ENCODE measurements around the gene ARGLU1.

The ARGLU1 gene

DNA sequence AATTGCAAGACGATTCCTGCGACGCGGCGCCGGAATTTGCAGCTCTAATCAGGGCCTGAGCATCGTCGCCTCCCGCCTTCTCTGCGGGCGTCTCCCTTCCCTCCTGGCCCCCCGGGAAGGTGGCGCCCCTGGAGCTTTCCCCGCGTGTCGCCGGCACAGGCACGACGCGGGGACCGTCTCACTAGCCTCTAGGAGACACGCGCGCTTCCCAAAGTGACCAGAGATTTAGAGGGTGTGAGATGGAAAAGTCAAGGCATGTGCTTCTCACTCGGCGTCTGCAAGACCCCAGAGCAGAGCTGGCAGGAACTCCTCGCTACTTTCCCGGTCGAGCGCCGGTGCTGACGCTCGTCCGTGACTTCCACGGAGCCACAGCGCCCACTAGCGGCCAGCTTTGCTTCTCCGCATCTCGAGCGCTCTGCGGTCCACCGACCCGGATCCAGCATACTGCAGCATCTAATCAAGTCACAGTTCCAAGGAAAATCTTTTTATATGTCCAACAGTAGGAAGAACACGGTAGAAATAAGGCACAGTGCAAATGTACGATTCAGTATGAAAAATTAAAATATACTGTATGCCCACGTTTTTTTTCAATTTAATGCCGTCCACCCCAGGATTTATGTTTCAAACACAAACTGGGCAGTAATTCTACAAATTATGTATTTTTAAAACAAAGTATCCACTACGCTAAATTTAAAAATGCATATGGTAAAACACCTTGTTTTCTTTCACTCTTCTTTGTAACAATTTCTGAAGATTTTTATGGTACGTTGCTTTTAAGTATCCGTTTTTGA lies 31.5 kb downstream of the ARGLU1 start:
- DNase-seq = peak; percentile 85

DNA sequence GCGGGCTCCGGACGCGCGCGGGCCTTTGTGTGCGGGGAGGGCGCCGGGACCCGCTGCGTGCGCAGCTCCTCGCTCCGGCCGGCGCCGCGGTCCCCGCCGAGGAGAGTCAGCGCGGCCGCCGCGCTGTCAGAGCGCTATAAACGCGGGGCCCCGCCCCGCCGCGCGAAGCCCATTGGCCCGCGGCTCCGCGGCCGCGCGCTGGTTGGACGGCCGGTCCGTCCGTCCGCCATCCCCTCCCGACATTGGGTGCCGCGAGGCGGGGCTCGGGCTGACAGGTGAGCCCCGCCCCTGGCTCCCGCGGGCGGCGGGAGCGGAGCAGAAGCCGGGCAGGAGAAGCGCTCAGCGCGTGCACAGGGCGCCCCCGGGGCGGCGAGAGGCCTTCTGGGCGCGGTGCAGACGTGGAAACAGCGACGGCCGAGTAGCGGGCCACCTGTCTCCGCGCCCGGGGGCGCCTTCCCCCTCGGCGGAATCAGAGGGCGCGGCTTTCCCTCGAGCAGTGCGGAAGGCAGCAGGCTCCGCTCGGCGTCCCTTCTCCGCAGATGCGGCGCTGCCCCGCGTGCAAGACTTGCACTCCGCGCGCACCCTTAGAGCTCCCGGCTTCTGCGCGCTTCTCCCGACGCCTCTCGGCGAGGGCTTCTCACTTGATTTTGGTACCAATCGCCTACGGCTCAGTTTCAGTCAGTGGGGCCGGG lies 32.2 kb downstream of the ARGLU1 start, which contains the start of gene EFNB2:
Gene EFNB2 (minus strand): TSS at position 111 of the 692 bp plus-strand sequence. CDS start 698 bp downstream, outside the sequence.
- DNase-seq = peak; percentile 95

DNA sequence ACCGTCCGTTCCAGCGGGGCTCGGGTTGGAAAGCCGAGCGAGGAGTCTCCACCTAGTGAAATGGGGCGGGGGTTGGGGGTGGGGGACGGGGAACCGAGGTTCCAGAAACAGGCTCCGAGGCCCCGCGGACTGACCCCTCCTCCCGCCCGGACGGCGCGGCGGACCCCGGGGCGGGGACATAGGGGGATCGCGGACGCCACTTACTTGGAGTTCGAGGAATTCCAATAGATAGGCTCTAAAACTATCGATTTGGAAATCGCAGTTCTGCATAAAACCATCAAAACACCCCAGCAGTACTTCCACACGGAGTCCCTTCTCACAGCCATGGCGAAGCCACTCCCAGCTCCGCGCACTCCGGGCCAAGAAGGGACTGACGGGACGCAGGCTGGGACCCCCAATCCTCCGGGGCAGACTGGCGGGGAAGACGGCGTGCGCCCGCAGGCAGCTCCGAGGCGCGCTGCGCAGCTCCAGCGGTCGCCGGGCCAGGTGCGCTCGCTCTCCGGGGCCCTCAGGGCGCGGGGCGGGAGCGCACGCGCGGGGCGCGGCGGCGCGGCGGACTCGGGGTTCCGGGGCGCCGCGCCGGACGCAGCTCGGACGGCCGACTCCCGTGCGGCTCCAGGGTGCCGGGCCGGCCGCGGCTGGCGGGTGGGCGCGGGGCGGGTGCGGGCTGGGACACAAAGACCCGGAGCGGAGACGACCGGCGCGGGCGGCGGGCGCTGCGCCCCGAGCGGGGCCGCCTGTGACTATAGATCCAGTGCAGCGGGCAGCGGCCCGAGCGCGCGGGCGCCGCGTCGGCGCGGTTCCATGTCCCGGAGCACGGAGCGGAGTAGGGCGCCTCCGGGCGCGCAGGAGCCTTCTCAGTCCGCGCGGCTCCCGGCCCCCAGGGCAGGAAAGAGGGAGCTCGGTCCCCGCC lies 33.0 kb downstream of the ARGLU1 start:
- peak; percentile 24 for DNase-seq

DNA sequence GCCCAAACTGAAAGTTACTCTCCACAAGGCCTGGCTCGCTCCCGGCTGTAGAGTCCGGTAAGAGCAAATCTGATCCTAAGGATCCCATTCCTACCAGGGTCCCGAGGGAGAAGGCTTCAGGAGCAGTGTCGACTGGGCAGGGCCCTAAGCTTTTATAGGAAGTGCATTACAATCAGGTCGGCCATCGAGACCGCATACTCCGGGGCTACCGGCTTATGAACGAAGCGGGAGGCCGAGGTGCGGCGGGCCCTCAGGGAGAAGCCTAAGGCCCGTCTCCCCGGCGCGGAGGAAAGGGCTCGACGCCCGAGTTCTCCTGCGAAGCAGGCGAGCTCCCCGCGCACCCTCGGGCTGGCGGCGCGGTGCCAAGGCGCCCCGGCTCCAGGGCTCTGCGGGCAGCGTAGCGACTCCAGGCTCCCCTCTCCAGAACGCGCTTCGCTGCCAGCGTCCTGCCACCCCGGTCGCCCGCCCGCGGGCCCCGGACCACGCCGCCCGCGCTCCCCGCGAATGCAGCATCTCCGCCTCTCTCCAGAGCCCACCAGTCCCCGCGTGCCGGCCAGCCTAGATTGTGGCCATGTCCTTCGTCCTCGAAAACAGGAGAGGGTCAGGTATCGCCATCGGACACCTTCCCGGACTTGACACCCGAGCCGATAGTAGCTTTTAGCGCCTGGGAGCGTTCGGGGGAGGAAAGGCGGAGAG lies 33.8 kb downstream of the ARGLU1 start:
- peak; percentile 53 for DNase-seq

DNA sequence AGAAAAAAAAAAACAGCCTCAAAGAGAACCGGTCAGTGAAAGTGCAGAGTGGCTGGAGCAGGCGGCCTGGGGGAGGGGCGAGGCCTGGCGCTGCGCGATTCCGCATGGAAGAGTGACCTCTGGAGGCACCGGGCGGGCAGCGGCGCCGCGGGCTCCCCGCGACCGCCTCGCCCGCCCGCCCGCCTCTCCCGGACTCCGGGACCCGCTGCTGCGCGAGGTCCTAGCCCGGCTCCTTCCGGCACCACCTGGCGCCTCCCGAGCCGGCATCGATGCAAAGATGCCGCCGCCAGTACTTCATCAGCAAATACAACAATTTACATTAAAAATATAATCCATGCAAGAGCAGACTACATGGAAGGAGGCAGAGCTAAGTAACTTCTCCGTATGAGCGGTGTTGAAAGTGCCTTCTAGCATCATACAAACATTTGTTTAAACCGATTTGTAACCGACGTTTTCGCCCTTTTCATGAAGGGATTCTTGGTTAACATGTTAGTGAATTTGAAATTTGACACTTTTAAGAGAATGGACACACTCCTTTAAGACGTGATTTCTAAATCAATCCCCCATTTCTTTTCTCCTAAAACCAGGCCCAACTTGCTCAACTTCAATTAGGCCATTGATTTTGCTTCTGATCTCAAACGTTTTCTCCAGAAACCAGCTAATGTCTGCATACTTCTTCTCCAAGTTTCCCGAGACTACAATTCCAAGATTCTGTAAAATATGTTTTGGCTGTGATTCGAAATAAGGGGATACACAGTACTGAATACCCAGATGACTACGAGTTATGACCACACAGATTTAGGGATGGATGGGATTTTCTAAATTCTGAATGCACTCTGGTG lies 34.6 kb downstream of the ARGLU1 start:
- peak; percentile 68 for DNase-seq

DNA sequence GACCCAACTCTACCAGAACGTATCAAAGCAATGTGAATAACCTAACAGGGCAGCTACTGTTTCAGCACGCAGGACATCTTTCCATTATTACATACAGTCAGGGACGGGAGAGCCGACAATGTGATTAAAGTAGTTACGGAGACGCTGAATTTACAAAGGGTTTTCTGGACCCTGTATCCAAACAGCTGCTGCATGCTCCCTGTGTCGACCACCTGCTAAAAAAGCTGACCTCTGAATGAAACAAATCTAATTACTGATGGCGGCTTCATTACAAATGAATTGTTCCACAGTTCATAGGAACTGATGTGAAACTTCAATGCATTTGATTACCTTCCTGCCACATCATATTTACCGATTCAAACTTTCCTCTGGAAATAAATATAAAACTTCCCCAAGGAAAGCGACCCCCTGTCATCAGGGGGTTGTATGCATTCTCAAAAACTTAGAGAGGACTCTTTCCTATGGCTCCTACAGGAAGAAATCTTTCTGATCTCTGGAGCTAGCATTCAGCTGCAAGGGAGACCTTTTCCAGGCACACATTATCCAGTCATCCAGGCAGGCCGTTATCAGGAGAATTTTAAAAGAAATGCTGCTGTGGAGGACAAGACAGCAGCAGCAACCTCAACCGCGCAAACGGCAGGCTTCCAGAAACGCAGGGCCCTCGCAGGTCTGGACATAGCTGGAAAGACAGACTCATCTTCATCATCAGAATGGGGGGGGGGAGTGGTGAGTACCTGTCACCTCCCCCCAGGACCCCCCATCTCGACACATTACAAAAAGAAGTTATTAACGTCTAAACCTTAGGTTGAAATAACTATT lies 35.6 kb downstream of the ARGLU1 start:
- no peak for DNase-seq

DNA sequence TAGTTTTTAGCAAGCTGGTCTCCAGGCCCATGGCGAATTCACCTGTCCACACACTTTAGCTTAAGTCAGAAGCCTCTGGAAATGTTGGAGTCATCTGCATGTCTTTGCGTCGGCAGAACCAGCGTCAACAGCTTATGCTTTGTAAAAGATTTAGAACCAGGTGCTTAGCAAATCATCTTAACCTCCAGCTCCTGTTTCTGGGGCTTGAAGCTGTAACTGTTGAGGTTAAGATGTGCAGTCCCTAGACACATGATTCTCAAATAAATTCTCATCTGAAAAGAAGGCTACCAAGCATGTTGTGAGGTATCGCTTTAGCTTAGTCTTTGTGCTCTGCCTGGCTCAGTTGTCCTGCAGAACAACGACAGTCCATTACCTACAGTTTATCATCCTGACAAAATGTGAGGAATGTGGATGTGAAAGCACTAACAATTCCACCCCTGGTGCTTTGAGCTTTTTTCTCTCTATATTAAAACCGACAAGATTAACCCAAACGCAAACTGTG lies 36.9 kb downstream of the ARGLU1 start:
- DNase-seq = no peak

DNA sequence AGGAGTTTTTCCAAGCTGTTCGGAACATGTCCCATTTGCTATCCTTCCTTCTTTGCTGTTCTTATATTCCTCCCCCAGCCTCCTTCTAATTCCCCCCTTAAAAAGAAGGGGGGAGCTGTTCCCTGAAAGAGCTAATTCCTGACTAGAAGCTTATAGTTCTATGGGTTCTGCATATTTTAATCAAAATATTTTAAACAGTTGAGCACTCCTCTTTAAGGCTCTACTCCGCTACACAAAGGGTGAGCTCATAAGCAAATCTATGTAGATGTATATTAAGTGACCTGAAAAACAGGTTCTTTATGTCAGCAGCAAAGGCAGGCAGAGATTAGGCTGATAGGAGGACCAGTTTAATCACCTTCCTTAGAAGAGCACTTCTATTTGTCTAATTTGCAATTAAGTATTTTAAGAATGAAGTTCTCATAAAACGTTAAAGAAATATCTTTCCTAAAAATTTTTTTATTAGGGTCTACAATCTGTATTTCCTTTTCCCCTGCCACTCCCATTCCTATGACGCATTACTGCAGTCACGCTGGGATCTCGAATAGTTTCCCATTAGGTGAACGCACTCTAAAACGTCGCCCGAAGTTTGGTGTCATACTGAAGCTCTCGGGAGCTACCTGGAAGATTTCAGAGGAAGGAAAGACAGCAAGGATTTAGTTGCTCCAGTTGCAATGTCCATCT lies 37.6 kb downstream of the ARGLU1 start:
- DNase-seq = no peak

DNA sequence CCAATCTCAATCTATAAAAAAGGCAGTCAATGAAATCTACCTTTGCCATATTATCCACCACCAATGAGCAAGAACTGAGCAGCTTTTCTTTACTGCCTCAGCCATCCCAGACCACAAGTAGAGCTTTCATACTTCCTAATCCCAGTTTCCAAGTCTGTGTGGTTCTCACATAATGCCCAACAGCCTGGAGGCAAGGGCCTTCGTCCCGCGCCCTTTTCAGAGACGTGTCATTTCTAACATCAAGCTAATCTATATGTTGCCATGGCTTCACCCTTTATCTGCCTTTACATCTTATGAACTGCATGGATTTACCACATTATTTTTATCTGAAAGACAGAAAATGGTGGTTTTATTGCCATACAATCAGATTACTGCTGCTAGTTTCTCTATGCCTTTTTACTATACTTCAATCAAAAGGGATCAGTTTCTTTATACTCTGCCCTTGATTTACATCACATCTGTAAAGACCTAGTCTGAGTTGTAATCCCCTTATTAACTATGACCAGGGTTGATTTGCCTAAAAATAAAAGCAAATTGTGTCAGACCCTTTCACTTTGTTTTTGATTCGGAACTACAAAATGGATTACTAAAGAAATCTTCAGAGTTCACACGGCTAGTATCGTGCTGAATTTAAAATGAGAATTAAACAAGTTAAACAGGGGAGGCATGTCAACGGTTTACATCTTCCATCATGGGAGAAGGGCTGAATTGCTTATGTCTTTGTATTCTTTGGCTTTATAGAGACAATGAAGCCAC lies 38.3 kb downstream of the ARGLU1 start:
- DNase-seq = no peak

DNA sequence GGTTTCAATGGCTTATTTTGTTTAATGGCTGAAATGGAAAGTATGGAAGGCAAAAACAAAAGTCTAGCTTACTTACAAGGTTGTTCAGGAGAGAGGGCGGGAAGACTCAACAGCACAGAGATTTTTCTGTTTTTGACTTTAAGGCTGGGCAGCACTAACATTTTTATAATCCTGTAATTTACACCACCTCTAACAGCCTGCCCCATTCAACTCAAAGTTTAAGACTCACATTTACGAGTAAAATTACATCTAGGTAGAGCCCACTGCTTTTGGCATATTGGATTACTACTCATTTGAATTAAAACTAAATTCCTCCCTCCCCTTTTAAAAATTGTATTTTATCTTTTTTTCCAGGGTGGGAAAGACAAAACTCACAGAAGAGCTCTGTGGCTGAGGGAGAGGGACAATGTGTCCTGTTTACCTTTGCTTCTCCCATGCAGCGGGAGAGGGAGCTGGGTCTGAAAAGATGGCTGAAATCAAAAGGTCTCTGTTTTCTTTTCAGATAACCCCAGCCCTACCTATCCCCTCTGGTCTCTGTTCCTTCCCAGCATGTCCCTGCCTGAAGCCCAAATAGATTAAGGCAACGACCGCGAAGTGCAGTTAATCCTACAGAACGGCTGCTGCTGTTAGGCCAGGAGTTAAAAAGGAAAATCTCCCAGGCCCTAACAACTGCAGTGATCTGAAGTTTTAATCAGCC lies 39.1 kb downstream of the ARGLU1 start:
- DNase-seq = no peak

DNA sequence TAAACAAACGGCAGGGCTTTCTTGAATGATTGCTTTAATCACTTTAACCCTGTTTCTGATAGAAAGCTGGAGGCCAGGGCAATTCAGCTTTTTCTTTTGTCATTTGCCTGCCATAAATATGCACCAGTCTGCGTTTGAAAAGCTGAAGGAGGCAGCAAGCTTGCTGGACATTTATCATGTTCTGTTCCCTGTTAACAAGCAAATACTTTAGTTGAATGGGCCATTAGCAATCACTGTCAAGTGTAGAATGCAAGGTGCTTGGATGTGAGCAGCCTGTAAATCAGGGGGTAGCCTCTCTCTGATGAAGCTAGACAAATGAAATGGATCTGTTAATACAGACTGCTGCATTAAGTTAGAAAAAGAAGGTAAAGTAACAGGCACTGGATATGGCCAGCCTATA lies 40.1 kb downstream of the ARGLU1 start:
- DNase-seq = no peak

DNA sequence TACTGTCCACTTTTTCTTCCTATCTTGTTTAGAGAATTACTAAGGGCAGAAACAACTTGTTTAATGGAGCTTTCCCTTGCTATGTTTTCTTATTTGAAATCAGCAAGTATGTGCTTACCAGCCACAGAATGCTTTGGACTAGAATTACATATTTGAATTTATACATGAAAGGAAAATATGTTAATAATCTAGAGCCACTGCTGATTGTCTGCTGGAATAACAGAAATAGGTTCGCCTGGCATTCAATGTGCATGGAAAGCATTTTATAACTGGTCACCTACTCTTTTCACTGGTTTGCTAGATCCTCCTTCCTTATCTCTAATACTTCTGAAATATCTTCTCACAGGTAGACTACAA lies 40.5 kb downstream of the ARGLU1 start:
- DNase-seq = no peak

DNA sequence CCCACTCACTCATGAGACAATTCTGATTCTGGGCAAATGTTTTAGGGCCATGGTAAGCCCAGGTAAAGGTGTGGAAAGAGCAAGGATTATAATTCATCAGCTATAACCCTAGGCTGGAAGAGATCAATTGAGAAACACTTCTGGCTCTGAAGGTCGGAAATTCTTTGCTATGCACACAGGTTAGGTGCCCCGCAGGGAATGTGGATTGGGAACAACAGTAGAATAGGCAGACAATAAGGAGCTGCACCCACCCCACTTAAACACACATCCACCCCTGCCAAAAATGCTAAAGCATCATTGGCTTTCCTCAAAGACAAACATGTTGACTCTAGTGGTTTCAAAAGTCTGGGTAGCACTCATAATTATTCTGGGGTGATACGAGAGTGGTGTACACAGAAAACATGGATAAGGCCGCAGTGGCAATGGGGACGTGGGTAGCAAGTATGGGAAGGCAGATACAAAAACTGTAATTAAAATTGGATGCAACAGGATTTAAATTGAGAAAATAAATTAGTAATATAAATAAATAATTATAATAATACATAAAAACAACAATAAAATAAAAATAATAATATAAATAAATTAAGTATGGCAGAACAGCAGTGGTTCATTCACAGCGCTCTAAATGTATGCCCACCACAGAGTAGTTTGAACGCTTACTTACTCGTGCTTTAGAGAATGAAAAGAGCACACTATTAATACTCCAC lies 41.0 kb downstream of the ARGLU1 start:
- no peak for DNase-seq

DNA sequence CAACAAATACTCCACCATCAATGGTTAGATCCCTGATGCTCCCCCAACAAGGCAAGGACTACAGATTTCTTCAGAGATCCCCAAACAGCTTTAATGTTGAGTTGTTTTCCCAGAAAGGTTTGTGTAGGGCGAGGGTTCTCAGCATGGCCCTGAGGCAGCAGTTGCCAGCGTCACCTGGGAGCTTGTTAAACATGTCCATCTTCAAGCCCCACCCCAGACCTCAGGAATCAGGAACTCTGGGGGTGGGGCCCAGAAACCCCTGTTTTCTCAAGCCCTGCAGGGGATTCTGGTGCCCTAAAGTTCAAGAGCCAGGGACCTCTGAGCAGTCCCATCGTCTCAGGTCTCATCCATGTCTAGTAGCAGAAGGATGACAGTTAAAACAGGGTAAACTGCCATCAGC lies 42.1 kb downstream of the ARGLU1 start:
- no peak for DNase-seq

DNA sequence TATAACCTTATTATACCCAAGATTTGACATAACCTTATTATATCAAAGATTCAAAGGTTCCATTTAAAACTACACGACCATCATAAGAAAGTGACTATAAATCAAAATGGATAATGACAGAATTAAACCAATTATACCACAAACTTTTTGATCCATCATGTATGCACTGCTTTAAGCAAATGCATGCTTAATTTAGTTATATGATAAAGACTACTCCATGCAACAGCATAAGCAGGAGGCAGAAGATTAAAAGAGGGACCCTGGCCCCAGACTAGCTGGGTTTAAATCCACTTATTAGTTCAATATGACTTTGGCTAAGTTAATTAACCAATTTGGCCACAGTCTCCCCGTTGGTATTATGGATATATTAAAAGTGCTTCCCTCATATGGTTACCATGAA lies 43.8 kb downstream of the ARGLU1 start:
- DNase-seq = no peak

DNA sequence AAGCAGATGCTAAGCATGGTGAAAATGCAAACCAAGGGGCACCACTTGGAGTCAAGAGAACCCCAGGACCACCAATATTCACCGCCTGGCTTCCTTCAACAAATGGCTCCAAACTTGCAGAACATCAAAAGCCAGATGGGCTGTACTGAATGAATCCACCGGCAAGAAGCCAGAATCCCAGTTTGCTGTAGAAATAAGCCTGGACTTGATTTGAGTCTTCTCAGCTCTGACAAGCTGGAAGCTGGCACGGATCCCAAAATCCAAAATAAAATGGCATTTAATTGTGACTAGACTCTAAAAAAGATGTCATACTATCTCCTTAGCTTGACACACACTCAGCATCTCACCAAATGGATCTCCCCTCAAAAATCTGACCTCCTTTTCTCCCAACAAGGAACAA lies 44.4 kb downstream of the ARGLU1 start:
- no peak for DNase-seq

DNA sequence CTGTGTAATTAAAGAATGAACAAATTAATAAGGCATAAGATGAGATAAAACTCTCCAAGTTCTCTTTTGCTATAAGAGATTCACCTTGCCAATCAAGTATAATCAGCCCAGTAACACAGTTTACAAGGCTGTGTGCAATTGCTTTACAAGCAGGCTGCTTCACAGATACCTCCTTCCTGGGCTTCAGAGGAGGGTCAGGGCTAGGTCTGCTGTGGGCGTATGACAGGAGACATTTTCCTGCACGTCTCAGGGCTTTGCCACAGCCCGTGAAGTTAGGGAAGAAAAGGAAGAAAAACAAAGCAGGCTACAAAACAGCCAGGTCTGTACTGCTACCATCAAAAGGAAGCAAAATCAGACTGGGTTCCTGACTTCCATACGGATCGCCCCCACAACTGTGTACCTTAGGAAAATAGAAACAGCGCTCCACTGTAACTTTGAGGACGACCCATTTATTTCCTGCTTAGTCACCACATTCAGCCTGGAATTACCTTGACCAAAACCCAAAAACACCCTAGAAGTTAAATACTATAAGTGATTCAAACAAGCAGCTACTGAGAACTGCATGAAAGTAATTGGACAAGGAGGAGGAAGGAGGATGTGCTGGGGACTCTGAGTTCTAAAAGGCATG lies 44.9 kb downstream of the ARGLU1 start:
- no peak for DNase-seq
